ENCODE data around the gene RAB44. TPM values are rescaled to one million over a fixed set of nuclear protein-coding genes. Genes with fewer than 3 reads are reported as not detected.

The RAB44 gene
- total and polyA plus RNA-seq, 2 of the 13 experiments (the other 11 are each of a cell fraction or from before 2014, with no cell fraction given) = not detected

- TF ChIP-seq, protein P1, sequence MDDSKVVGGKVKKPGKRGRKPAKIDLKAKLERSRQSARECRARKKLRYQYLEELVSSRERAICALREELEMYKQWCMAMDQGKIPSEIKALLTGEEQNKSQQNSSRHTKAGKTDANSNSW (CRISPR knock-in tag; IDR thresholded peaks at IDR 0.05; ENCODE audit: borderline replicate concordance) = no peak
- no peak for TF ChIP-seq DMAP1 (CRISPR knock-in tag; IDR thresholded peaks at IDR 0.05)
- TF ChIP-seq ZFP36 (IDR thresholded peaks at IDR 0.05; ENCODE audit: borderline replicate concordance, low read depth, low read length, partially characterized antibody) = peak; percentile 34
- 0 out of 2 replicates have a peak, but pooled peaks have one; percentile 29 for TF ChIP-seq GATAD2A (CRISPR knock-in tag; IDR thresholded peaks at IDR 0.05)
- TF ChIP-seq ZNF784 (CRISPR knock-in tag; IDR thresholded peaks at IDR 0.05; ENCODE audit: borderline replicate concordance) = no peak
- TF ChIP-seq SAP130 (CRISPR knock-in tag; IDR thresholded peaks at IDR 0.05; ENCODE audit: low read depth) = peak; percentile 43
- TF ChIP-seq TBX2 (CRISPR knock-in tag; IDR thresholded peaks at IDR 0.05; ENCODE audit: borderline replicate concordance) = no peak
- TF ChIP-seq, protein P2, sequence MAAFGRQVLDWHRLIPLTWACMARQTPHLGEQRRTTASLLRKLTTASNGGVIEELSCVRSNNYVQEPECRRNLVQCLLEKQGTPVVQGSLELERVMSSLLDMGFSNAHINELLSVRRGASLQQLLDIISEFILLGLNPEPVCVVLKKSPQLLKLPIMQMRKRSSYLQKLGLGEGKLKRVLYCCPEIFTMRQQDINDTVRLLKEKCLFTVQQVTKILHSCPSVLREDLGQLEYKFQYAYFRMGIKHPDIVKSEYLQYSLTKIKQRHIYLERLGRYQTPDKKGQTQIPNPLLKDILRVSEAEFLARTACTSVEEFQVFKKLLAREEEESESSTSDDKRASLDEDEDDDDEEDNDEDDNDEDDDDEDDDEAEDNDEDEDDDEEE (CRISPR knock-in tag; IDR thresholded peaks at IDR 0.05) = 0 out of 2 replicates have a peak, but pooled peaks have one; percentile 38
- TF ChIP-seq, protein P3, sequence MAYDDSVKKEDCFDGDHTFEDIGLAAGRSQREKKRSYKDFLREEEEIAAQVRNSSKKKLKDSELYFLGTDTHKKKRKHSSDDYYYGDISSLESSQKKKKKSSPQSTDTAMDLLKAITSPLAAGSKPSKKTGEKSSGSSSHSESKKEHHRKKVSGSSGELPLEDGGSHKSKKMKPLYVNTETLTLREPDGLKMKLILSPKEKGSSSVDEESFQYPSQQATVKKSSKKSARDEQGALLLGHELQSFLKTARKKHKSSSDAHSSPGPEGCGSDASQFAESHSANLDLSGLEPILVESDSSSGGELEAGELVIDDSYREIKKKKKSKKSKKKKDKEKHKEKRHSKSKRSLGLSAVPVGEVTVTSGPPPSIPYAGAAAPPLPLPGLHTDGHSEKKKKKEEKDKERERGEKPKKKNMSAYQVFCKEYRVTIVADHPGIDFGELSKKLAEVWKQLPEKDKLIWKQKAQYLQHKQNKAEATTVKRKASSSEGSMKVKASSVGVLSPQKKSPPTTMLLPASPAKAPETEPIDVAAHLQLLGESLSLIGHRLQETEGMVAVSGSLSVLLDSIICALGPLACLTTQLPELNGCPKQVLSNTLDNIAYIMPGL (CRISPR knock-in tag; IDR thresholded peaks at IDR 0.05; ENCODE audit: borderline replicate concordance in 1 of 2, low read depth in 1 of 2) = peak; percentile 42 to 85; a peak in 3 of 4 replicates
- TF ChIP-seq TFE3 (CRISPR knock-in tag; IDR thresholded peaks at IDR 0.05) = no peak
- 0 out of 2 replicates have a peak, but pooled peaks have one; percentile 51 for TF ChIP-seq ZNF512B (CRISPR knock-in tag; IDR thresholded peaks at IDR 0.05; ENCODE audit: borderline replicate concordance)
- 0 out of 2 replicates have a peak, but pooled peaks have one; percentile 50 for TF ChIP-seq HIVEP1 (CRISPR knock-in tag; IDR thresholded peaks at IDR 0.05)
- 0 out of 2 replicates have a peak, but pooled peaks have one; percentile 32 for TF ChIP-seq ATF2 (CRISPR knock-in tag; IDR thresholded peaks at IDR 0.05)
- TF ChIP-seq HOXA5 (CRISPR knock-in tag; IDR thresholded peaks at IDR 0.05) = no peak
- 0 out of 2 replicates have a peak, but pooled peaks have one; percentile 19 for TF ChIP-seq ELF3 (CRISPR knock-in tag; IDR thresholded peaks at IDR 0.05)
- TF ChIP-seq DPF2 (CRISPR knock-in tag; IDR thresholded peaks at IDR 0.05; ENCODE audit: borderline replicate concordance, low read depth) = no peak
- TF ChIP-seq ZNF652 (CRISPR knock-in tag; IDR thresholded peaks at IDR 0.05; ENCODE audit: borderline replicate concordance, low read depth) = peak; percentile 35; the same call in 1 of the 2 replicates
Observed at GRCh38 chr6:36765594-36766398, 68.2 kb downstream of the RAB44 start (continued).
